Hematopoietic multipotent progenitor cell treated with erythropoietin and hydrocortisone succinate and interleukin-3 and kit ligand, for 17 days (in vitro differentiated cells): ENCODE measurements around the gene P2RY10.
"Not testable (repeated sequence)": the region's sequence is repeated elsewhere in the genome, so short reads cannot be mapped to it uniquely, and the experiment has no call there.

Source experiments
- DNase-seq: peaks from one replicate; pipeline ENCODE4 v3.0.0-alpha.2; 2015; ENCODE audit warnings: low spot score

P2RY10 gene, protein sequence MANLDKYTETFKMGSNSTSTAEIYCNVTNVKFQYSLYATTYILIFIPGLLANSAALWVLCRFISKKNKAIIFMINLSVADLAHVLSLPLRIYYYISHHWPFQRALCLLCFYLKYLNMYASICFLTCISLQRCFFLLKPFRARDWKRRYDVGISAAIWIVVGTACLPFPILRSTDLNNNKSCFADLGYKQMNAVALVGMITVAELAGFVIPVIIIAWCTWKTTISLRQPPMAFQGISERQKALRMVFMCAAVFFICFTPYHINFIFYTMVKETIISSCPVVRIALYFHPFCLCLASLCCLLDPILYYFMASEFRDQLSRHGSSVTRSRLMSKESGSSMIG

DNA sequence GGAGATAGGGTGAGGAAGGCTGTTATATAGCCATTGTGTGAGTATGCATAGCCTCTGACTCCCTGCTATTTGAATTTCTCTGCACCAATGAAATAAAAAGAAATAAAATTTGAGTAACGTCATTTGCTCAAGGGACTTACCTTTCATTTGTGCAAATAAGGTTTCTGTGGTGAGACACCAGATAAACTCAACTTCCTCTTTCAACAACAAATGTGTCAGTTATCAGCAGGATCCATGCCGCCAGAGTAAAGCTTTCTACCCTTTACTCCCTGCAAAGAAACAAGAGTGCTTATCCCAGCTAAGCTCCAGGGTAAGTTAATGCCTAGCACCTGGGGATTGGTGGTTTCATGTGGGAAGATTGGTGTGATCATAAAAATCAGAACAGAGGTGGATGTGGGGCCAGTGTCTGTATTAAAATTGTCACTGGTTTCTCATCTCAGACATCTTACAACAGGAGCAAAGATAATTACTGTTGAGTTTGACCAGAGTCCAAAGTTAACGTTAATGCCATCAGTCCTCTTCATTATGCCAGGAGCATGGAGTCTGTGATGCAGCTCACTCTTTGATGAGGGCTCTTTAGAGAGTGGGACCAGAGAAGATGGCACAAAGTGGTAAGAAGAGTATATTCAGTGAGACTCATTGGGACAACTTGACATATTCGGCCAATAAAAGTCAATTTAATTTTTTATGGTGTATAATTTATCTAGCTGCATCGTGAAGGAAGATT is at the start of gene P2RY10:
TSS of gene P2RY10 (plus strand) at position 206 of the 727 bp plus-strand sequence. CDS start 15,130 bp downstream, outside the sequence.
- DNase-seq, result no peak

DNA sequence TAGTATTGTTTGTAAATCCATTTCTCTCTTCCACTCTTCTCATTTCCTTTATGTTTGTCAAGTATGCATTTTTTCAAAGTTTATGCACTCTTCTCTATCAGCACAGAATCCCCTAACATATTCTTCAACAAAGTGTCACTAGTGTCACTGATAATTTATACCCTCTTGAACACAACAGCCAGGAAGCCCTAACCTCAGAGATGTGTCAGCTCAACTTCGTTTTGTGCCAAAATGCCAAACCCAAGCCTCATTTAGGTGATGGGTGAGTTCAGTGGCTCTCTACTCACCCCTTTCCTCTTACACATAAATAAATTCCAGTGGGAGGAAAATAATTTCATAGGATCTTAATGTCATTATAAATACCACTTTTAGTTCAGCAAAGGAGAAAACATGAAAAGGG is 22.4 kb upstream of the P2RY10 start:
- no peak for DNase-seq

DNA sequence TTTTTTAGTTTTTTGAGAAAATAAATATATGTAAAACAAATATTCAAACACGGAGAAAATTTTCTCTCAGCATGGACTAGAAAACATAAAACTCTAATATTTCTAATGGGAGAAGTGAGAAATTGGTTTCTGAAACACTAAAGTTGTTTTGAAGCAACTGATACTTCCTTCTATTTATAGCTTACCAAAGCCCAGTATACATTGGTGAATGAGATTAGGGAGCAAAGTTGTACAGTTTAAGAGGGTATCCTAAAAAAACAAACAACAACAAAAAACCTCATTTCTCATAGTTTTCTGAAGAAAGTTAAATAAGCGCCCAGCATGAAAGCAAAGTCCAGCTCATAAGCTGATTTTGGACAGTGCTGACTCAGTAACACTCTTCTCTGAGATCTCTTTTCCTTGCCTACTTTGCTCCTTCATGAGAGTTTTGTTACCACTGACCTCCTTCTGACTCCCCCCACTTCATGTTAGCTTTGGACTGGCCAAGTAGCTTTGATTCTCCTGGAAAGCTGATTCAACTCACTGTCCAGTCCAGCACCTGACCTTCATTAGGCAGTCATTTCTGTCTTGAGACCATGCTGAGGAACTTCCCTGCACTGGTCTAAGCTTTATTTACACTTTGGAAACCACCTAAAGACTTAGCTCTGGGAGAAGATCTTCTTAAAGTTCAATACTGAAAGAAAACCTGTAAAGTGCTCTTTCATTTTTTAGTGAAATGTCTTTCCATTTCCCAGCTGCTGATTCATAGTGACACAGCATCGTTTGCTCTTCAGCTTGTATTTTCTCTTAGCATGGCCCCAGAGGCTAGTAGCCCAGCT is 21.8 kb upstream of the P2RY10 start:
- DNase-seq, result no peak

DNA sequence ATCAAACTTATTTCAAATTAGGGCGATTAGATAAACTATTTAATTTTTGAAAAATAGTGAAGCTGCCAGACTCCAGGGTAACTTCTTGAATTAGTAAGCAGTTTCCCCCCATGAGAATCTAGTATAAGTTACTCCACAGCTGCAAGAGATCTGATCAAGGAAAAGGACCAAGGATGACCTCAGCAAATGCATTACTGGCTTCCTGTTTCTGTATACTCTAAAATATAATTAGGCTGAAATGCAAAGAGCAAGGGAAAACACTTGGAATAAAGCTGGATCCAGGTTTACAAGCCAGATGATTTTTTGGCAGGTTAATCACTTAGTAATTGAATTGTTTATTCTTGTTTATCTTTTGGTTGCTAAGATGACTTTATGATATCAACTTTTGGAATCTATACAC is 13.4 kb upstream of the P2RY10 start:
- no peak for DNase-seq

DNA sequence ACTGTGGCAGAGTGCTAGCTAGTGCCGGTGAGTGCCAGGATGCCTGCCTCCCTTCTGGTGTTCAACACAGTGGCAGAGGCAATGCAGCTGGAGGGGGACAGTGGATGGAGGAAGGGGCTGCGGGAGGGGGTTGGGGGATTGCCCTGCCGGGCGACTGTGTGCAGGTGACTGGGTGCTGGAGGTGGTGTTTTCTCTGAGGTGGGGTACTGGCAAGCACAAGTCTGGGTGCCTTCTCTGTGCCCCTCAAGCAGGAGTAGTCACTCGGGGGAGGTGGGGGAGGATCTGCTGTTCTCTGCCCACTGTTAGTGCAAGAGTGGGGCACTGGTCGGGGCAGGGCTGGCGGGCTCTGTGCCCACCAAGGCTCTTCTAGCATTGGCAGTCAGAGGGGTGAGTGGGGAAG is 10.3 kb upstream of the P2RY10 start:
- no peak for DNase-seq

DNA sequence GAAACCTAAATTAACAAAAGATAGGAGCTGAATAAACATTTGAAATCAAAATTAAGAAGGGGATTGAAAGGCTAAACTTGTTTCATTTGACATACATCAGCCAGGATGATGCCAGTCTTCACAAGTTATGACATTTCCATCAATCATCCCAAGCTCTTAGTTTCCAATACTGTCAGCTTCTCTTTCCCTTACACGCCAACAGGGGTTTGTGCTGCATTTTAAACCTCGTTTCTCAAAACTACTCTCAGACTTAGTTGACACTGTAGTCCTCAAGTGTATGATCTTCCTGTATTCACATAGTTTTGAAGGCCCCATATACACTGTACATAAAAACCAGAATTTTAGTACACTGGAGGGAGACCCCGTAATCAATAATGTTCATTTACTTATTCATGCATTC is 840 bp upstream of the P2RY10 start:
- DNase-seq, result no peak

DNA sequence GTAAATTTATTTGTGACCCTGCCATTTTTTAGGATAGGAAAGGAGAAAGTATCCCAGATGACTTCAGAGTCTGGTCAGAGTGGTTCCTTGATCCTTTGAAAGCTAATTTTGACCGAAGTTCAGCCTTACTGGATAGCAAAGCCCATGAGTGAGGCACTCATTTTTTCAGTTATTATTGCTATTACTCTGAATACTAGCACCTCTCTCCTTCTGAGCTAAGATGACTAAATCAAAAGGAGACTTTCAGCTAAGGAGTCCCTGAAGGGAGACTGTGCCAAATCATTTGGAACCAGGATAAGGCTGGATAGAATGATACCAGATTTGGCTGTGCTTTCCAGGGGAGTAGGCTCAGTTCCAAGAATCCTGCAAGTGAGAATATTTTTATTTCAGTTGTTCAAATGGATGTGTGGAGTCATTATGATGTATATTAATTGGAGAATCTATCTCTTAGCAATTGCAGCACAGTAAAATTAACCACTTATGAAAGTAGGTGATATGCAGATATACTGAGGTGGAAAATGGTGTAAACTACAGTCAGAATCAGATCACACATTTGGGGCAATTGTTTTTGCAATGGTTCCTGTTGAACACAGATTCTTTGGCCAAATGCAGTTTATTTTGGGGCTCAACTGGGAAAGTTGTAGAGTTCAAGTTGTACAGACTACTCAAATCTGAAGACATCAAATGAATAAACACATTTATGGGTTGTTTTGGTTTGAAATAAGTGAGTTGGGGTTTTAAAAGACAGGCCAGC is 1.2 kb downstream of the P2RY10 start:
- no peak for DNase-seq

DNA sequence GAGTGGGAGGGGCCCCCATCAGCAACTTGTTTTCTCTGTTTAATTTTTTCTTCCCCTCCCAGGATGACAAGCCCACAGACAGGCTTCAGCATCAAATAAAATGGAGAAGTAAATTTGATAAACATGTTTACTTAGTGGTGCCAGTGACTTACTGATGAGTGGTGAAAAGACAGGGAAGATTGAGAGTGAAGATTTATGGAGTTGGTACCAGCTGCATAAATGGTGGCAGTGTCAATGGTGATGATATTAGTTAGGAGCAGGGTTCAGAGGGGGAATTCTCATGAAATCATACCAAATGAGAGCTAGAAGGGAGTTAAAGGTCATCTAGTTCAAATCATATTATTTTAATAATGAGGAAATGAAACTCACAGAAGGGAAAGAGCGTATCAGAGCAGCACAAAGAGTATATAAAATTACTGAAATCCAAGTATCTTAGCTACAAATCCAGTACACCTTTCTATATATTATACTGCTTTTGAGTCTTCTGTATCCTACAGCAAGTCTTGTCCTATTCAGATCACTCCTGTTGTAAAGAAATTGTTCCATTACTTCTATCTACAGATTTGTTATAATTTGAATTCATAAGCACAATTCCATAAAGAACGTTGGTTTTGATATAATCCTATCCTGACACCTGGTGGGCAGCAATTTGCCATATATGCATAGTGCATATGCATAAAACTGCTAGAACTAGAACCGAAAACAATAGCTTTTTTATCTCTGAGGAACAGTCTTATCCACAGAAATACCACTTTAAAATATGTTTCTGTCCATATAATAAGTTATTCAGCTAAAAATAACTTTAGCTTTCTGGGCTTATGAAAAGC is 5.0 kb downstream of the P2RY10 start:
- no peak for DNase-seq

DNA sequence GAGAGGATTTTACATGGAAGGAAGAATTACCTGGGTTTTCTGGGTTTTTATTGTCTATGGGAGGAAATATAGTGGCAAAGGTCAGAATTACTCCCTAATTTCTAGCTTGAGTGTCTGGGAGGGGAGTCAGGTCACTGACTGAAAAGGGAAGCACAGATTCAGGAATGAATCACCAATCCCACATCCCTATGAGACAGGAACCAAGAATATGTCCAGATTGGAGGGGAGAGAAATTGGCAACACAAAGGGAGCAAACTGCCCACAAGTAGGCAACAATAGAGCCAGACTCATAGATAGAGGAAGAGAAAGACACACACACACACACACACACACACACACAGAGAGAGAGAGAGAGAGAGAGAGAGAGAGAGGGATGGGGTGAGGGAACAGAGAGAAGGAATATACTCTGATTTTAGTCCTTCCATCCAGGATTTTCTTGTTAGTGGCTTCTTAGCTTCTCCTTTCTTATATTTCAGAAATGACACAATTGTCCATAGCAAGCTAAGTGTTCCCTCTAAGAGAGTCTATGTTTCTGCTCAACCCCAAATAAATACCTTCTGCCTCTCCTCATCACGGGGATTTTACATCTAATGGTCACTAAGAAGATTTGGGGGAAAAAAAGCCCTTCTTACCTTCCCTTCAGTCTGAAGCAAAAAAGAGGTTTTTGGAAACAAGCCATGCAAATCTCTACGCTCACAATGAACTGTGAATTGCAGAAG is 12.0 kb downstream of the P2RY10 start:
- DNase-seq, result no peak

DNA sequence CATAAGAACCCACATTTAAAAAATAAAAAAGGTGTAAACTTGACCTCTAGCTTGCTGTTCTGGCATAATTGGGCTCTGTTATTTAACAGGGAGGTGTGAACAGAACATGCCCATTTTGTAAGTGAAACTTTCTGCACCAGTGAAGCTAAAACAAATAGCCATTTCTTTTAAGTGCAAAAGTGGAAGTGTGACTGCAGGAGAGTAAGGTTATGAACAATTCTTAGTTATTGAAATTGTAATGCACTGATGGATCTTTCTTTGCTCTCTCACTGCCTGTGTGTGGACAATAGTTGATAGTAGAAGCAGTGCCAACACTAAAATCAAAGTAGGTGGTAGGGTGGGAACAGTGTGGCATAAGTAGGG is 12.6 kb downstream of the P2RY10 start:
- DNase-seq, result no peak

DNA sequence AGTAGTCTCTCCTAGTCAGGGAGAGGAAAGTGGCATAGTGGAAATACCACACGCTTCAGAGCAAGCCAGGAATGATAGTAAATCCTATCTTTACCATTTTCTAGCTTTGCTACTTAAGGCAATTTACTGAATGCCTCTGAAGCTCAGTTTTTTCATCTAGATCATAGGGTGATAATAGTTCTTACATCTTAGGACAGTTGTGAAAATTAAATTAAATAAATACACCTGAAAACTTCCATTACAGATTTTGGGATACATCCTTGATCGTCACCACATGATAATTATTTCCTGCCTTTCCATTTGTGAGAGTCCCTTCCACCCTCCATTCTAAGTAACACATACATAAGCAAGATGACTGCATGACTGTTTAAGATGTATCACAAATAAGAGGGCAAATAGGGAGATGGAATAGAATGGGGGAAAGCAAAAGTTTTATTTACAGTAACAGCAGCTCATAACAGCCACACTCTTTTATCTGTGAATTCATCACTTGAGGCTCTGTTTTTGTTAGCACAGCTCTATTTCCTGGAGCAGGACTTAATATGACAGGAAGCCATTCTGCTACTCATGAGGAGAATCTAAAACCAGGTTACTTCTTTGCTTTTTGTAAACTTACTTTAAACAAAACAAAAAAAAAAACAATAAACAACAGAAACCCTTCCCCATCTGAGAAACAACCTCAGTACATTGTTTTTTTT is 13.4 kb downstream of the P2RY10 start:
- DNase-seq, result no peak

DNA sequence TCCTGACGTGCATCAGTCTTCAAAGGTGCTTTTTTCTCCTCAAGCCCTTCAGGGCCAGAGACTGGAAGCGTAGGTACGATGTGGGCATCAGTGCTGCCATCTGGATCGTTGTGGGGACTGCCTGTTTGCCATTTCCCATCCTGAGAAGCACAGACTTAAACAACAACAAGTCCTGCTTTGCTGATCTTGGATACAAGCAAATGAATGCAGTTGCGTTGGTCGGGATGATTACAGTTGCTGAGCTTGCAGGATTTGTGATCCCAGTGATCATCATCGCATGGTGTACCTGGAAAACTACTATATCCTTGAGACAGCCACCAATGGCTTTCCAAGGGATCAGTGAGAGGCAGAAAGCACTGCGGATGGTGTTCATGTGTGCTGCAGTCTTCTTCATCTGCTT is 15.7 kb downstream of the P2RY10 start:
- no peak for DNase-seq

DNA sequence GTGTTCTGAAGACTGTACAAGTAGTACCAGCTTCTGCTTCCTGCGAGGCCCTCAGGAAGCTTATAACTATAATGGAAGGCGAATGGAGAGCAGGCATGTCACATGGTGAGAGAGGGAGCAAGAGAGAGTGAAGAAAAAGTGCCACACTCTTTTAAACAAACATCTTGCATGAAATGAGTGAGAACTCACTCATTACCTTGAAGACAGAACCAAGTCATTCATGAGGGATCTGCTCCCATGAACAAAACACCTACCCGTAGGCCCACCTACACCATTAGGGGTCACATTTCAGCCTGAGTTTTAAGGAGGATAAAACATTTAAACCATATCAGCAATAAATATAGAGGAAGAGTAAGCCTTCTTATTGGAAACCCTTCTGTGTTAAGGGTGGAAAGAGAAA is 19.4 kb downstream of the P2RY10 start:
- no peak for DNase-seq

DNA sequence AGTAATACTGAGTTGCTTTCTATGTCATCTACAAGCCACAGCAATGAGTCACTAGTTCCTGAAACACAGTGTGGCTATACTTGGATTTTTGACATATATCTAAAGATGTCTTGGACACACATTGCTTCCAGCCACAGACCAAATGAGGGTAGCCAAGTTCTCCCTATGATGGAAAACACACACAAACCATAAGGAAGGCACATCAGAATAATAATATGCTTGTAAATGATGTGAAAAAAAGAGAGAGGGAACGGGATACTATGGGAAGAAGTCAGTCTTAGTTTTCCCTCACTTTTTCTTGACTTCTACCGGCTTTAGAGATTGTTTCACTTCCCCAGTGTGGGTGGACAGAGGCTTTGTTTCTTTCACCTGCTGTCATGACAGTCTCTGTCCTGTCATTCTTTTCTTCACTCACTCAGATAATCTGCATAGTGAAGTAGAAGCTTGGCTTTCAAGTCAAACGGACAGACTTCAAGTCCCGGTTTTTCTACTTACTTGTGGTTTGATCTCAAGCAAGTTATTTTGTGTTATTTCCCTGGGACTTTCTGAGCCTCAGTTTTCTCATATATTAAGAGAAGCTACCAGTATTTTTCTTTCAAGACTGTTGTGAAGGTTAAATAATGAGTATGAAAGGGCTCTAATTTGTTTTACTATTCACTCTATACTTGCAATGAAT is 34.7 kb downstream of the P2RY10 start:
- DNase-seq, result no peak

DNA sequence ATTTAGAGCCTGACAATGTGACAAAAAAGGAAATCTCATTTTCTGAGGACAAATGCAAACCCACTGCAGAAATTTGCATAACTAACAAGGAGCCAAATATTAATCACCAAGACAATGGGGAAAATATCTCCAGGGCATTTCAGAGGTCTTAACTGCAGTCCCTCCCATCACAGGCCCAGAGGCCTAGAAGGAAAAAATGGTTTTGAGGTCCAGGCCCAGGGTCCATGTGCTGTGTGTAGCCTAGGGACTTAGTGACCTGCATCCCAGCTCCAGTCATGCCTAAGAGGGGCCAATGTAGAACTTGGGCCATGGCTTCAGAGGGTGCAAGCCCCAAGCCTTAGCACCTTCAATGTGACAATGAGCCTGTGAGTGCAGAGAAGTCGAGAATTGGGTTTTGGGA is 44.2 kb downstream of the P2RY10 start:
- DNase-seq, result no peak

DNA sequence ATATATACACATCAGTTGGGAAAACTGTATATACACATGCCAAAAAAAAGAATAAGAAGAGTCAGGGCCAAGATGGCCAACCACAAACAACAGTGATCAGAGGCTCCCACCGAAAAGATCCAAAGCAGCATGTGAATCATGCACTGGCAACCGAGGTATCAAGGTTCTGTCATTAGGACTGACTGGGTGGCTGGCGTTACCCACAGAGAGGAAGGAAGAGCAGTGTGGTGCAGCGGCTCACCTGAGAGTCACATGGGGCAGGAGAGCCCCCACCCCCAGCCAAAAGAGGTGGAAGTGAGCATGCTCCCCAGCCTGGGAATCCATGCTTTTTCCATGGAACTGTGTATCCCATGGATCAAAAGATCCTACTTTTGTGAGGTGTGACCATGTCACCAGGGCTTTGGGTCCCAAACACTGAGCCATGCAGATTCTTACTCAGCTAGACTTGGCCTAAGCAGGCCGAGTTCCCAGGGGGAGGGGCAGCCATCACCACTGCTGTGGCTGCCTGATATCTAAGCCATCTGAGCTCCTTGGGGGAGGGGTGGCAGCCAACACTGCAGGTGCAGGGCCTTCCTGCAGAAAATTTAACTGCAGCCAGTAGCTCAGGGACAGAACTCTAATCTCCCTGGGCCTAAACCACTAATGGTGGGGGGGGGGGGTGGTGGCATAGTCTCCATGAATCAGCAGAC is 52.8 kb downstream of the P2RY10 start:
- DNase-seq, result no peak

DNA sequence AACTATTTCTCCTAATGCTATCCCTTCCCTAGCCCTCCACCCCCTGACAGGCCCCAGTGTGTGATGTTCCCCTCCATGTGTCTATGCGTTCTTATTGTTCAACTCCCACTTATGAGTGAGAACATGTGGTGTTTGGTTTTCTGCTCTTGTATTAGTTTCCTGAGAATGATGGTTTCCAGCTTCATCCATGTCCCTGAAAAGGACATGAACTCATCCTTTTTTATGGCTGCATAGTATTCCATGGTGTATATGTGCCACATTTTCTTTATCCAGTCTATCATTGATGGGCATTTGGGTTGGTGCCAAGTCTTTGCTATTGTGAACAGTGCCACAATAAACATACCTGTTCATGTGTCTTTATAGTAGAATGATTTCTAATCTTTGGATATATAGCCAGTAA is 62.3 kb downstream of the P2RY10 start:
- not testable (repeated sequence) for DNase-seq
